Epithelial cell of esophagus (primary cell): Measurements from ENCODE around the gene ZXDC.

Experiments used
- DNase-seq: peaks from one replicate; pipeline ENCODE4 v3.0.0; 2010; ENCODE audit warnings: low read depth
- H3K4me3 ChIP-seq: 2 replicates; pipeline ENCODE4 v1.5.1; 2011; ENCODE audit warnings: mild to moderate bottlenecking, low read length, control low read depth
- TF ChIP-seq, protein P1 (sequence below): IDR thresholded peaks from 2 replicates; pipeline ENCODE4 v1.5.1; 2011; ENCODE audit warnings: low read depth, mild to moderate bottlenecking, low read length, control low read depth, inconsistent platforms; ENCODE audit not compliant: insufficient read depth; ENCODE audit errors: missing control alignments

Gene ZXDC

GRCh38 chr3:126422571-126423091, 53.1 kb downstream of the ZXDC start:
- no peak overlapping the region for H3K4me3 ChIP-seq
- TF ChIP-seq, protein P1, sequence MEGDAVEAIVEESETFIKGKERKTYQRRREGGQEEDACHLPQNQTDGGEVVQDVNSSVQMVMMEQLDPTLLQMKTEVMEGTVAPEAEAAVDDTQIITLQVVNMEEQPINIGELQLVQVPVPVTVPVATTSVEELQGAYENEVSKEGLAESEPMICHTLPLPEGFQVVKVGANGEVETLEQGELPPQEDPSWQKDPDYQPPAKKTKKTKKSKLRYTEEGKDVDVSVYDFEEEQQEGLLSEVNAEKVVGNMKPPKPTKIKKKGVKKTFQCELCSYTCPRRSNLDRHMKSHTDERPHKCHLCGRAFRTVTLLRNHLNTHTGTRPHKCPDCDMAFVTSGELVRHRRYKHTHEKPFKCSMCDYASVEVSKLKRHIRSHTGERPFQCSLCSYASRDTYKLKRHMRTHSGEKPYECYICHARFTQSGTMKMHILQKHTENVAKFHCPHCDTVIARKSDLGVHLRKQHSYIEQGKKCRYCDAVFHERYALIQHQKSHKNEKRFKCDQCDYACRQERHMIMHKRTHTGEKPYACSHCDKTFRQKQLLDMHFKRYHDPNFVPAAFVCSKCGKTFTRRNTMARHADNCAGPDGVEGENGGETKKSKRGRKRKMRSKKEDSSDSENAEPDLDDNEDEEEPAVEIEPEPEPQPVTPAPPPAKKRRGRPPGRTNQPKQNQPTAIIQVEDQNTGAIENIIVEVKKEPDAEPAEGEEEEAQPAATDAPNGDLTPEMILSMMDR, result no peak
- DNase-seq, result no peak

- TF ChIP-seq, protein P1, result no peak
- H3K4me3 ChIP-seq, result no peak overlapping the region
- no peak for DNase-seq
These were observed 53.6 kb downstream of the ZXDC start for GRCh38 chr3:126422121-126422520.

- no peak overlapping the region for H3K4me3 ChIP-seq
- DNase-seq, result no peak
These were observed 54.0 kb downstream of the ZXDC start for GRCh38 chr3:126421573-126422119.

GRCh38 chr3:126419886-126420786, 55.6 kb downstream of the ZXDC start:
- H3K4me3 ChIP-seq, result no peak overlapping the region
- DNase-seq, result no peak
- TF ChIP-seq, protein P1, result no peak

More at GRCh38 chr3:126421573-126422119, 54.0 kb downstream of the ZXDC start:
- TF ChIP-seq, protein P1, result no peak

- TF ChIP-seq, protein P1, result no peak
- no peak overlapping the region for H3K4me3 ChIP-seq
- no peak for DNase-seq
These were observed 56.5 kb downstream of the ZXDC start for GRCh38 chr3:126419151-126419703.

- H3K4me3 ChIP-seq, result no peak overlapping the region
- TF ChIP-seq, protein P1, result no peak
- no peak for DNase-seq
These were observed 57.0 kb downstream of the ZXDC start for GRCh38 chr3:126418661-126419131.
